Measurements from ENCODE around the gene EDC3.
"Not testable (repeated sequence)": the region's sequence is repeated elsewhere in the genome, so short reads cannot be mapped to it uniquely, and the experiment has no call there.

The EDC3 gene

DNA sequence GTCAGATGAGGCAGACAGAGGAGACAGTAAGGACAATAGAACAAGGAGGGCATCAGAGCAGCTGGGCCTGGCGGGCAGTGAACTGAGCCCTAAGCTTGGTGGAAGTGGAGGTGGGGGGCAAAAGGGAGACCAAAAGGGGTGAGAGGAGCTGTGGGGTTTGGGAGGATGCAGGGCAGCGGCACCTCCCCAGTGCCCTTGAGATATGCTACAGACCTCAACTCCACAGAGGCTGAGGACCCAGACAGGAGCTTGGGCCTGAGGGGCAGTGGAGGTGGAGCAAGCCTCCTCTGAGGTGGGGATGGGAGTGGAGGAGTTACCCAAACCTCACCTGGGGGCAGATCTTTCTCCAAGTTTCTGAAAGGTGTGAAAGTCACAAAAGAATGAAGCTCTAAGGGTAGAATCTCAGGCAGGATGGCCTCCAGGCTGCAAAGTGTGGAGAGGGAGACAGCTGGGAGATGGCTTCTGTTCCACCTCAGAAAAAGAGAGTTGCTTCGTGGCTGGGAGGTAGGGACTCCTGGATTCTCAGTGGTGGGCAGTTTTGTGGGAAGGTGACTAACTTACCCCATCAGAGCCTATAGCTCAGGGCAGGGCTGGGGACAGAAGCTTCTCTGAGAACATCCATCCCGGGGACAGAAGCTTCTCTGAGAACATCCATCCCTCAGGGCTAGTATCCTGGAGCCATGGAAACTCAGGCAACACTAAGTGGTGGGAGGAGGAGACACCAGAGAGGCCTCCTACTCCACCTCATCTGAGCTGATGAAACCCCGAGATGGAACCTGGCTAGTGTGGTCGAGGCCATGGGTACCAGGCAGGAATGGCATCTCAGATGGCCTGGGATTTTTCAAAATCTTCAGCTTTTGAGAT is 82.5 kb downstream of the EDC3 start:
- in situ Hi-C loops (cut with MboI; ENCODE audit: low sequenced_read_pairs), result no loop called here

DNA sequence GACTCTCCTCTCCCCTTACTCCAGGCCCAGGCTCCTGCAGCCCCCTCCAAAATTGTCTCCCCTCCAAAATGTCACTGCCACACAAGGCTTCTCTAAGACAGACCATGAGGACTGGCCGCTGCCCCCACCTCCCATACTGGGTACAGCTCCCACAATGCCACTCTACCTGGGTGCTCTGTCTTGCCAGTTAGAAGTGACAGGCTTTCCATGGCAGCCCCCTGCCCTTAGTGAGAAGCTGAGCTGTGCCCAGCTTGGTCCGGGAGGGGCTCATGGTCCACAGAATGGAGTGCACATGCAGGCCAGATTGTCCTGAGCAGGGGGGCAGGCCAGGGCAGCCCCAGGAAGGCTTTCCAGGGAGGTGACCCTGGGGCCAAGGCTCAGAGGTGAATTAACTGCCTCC is 83.1 kb downstream of the EDC3 start:
- in situ Hi-C loops (cut with MboI; ENCODE audit: low sequenced_read_pairs), result no loop called here

DNA sequence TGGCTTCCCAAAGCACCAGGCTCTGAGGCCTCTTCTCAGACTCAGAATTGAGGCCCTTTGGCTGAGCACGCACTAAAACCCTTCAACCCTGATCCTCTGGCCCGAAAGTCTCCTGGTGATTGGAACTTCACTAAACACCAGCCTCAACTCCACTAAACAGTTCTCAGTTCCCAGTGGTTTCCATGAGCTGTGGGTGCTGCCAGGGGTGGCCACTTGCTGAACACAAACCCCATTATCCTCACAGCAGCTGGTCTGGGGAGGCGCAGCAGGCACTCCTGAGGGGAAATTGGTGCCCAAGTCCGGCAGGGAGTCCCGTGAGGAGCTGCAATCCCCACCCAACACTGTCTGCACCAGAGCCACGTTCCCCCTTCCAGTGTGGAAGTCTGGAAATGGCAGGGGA is 84.0 kb downstream of the EDC3 start:
- in situ Hi-C loops (cut with MboI; ENCODE audit: low sequenced_read_pairs), result no loop called here

DNA sequence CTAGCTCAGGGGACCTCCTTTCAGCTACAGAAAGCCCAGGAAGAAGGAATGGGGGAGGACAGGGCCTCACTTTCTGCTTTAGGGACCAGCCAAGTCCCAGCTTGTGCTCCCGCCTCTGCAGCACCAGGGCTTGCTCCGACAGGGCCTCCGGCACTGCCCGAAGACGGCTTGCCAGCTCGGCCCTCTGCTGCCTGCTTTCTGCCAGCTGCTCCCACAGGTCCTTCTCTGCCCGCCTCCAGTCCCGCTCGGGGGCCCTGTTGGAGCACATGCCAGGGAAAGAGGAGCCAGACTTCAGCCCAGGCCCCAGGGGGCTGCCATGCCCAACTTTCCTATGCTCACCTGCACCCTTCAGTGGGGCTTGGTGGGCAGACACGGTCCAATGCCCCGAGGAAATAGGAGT is 84.5 kb downstream of the EDC3 start:
- in situ Hi-C loops (cut with MboI; ENCODE audit: low sequenced_read_pairs), result no loop called here

DNA sequence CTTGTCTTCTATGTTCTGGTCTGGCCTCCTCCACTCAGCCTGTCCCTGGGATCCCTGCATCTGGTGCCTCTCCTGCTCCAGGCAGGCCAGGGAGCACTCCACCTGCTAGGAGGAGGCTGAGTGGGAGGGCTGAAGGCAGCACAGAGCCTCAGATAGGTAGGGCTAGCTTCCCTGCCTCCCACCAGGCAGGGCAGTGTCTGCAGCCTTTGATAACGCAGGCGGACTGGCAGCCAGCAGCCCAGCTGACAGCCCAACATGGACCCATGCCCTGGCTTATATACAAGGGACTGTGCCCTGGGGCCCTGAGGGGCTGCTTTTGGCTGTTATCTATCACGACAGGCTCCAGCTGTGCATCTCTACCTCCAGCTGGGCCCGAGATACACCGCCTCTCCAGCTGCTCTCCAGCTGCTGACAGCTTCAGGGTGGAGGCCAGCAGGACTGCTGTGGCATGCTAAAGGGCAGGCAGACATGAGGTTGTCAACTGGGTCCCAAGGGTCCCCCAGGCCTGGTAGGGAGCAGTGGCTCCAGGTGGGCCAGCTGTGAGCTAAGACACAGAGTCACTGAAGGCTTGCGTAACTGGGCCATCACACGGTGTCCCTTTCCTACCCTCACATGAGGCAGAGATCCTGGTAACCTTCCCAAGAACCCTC is 85.4 kb downstream of the EDC3 start:
- in situ Hi-C loops (cut with MboI; ENCODE audit: low sequenced_read_pairs), result no loop called here

DNA sequence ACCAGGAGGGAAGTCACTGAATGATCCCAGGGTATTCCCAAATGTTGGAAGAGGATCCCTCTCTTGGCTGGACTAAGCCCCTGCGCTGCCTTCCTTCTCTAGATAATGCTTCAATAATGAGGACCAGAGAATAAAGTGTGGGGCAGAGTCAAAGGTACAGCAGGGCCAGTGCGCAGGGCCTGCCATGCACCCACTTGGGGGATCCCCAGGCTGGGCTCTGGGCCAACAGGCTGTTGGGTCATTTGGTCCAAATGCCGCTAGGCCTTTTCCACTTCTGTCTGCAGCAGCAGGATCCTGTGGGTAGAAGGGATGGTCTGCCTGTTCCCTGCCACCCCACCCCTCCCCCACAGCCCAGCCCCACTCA is 85.9 kb downstream of the EDC3 start:
- in situ Hi-C loops (cut with MboI; ENCODE audit: low sequenced_read_pairs), result no loop called here

DNA sequence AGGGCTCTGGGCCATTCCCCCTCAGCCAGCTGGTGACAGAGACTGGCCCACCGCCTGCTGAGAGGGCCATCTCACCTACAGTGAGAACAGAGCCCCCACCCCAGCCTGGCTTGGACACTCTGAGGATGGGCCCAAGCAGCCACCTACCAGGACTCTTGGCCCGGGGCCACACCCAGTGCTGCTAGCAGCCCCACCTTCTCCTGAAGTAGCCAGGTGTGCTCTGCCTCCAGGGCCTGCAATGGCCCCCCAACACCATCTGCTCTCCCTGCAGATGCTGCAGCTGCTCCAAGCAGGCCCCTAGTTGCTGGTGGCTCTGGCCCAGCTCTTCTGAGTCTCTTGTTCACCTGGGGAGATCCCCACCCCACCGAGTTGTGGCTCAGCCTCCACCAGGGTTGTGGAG is 87.0 kb downstream of the EDC3 start:
- in situ Hi-C loops (cut with MboI; ENCODE audit: low sequenced_read_pairs), result no loop called here

DNA sequence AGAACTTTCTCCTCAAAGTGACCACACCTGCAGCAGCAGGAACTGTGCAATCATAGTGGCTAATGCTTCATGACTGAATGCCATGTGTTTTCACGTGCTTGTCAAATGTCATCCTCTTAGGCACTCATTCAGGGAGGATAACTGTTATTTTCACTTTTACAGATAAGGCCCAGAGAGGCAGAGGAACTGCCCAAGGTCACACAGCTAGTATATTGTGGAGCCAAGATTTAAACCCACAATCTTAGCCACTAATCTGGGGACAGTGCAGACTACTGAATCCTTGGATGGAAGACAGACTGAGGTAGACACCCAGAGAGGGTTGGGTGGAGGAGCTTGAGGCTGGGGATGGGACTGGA is 90.1 kb downstream of the EDC3 start:
- in situ Hi-C loops (cut with MboI; ENCODE audit: low sequenced_read_pairs), result no loop called here

DNA sequence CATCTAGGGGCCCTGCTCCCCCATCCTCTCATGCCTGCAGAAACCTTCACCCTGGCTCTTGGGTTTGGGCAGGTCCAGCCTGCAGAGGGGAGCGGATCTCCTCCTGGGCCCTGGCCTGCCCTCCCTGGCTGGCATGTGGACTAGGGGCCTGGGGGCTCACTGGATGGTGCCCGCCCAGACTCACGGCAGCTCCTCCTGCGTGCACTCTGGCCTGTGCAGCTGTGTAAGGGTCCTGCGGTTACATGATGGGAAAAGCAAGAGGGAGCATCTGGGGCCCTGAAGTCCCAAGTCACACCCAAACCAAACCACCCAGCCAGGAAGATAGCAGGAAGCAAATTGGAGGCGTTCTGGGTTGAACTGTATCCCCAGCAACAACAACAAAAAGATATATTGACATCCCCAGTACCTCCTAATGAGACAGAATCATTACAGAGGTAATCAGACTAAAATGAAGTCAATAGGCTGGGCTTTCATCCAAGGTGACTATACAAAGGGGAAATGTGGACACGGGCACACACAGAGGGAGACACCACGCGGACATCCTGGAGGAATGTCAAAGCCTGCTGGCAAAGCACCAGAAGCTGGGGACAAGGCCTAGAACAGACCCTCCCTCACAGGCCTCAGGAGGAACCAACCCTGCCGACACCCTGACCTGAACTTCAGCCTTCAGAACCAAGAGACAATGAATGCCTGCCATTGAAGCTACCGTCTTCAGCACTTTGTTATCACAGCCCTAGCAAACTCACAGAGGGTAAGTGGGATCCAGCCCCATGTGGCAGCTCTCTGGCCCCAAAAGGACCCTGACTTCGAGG is 90.6 kb downstream of the EDC3 start:
- in situ Hi-C loops (cut with MboI; ENCODE audit: low sequenced_read_pairs), result no loop called here

DNA sequence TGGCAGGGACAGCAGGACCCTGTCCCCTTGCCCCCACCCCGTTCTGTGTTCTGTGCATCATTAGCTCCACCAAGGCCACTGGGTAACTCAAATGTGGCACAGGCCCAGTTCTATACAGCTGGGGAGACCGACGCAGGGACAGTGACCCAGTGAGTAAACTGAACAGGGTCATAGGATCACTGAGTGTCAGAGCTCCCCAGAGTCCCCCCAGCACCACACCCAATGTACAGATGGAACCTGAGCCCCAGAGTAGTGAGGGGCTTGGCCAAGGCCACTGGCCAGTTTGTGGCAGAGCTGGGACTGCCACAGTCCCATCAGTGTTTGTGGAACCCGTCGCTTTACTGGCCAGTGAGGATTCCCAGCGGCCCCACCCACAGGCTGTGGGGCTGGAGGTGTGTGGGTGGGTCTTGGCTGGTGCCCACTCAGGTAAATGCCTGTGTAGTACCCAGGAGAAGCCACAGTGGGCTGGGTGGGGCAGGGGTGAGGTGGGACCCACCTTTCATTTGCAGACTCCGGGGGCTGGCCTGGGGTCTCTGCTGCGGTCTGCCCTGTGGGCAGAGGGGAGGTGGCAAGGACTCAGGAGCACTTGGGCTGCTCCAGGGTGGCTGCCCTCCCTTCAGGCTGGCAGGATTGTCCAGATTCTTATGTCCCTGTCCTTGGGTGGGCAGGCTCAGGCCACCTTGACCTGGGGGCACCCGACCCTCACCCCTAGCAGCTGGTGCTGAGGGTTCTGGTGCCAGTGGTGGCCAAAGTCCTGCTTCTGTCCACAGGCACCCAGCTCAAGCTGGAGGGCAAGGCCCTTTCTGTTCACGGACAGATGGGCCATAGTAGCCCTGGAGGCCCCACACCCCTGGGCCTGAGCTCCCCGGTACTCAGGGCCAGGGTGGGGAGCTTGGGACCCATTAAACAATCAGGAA is 91.8 kb downstream of the EDC3 start:
- in situ Hi-C loops (cut with MboI; ENCODE audit: low sequenced_read_pairs), result no loop called here

DNA sequence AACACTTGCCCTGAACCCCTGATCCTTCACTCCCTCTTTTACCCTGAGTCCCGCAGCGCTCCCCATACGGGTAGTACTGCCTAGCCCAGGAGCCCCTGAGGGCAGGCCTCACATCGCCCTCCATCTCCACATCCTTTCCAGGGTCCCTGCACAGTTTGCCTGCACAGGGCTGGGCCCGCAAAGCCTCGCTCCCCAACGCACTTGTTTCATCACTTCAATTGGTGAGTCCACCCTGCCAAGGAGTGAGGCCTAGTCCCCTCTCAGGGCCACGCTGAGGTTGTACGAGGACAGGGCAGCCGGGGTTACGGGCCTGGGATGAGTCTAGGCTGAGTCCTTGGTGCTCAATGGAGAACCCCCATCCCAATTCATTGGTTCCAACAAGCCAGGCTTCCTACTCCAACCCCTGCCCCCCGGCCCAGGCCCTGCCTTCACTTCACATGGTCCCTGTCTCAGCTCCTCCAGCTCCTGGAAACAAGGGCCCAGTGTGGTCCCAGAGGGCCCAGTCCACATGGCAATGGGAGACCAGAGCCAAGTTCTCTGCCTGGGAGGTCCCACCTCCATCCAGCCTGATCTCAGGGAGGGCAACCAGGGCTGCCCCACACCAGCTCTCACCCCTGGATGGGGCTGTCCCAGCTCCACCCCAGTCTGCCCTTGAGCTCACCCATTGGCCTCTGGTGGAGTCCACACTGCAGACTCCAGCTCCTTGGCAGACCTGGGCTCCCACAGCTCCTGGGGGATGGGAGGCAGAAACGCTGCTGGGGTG is 92.6 kb downstream of the EDC3 start:
- in situ Hi-C loops (cut with MboI; ENCODE audit: low sequenced_read_pairs), result no loop called here

DNA sequence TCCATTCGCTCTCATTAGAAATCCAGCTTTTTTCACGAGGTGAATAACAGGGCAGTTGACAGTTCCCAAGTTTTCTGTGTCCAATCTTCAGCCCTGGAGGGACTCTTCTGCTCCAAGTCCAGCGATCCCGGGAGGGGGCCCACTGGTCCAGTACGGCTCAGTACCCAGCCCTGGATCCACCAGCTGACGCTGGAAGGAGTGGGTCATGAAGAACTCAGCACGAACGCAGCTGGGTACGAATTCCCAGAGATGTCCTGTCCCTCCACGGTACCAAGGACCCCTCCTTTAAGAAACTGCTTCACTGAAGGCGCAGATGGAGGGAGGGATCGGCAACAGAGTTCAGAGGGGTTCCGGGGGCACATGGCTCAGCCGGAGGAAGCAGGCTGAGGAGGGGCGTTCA is 96.7 kb downstream of the EDC3 start:
- in situ Hi-C loops (cut with MboI; ENCODE audit: low sequenced_read_pairs), result no loop called here

DNA sequence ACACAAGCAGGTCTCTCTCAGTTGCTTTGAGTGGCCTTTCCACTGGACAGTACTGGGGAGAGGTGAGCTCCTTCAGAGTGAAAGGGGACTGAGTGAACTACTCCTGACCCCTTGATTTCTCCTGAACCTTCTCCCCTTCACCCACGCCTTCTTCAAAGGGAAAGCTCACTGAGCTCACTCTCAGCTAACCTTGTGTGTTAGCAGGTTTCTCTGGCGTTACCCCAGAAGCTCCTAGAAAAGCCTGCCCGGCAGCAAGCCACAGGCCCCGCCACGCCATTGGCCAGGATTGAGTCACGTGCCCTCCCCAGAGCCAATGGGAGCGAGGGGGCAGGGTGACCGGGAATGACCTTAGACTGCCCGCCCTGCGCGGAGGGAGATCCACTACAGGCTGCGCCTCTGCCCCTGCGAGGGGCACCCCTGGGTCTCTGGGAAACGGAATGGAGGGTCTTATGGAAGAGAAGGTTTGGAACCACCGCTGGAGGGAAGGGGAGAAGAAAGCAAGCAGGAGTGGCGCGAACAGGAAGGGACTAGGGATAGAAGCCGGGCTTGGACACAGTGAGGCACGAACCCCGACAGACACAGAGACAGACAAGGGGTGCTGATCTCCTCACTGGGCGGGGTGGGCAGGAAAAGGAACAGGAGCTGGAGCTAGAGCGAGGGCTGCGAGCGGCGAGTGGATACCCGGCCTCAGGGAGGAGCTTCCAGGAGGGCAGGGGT is 97.5 kb downstream of the EDC3 start:
- in situ Hi-C loops (cut with MboI; ENCODE audit: low sequenced_read_pairs), result no loop called here

DNA sequence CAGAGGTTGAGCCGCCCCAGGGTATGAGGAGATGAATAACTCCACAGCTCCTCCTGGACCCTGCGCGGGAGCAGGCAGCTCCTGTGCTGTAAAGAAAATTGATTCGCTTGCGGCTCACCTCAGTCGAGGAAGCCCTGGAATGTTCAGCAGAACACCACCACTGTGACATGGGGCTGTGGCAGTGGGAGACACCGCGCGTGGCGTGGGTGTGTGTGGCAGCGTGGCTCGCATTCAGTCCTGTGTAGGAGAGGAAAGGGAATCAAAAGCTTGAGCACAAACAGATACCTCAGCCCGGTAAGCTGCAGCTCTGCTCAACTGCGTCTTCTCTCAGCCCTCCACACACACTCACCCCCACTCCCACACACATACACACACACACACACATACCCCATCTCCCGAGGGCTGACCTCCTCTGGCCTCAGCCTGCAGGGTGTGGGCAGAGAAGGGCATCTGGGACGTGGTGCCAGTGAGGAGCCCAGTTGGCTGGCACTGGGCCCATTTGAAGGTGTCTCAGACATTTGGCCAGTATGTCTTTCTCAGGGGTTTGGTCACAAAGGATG is 98.6 kb downstream of the EDC3 start:
- in situ Hi-C loops (cut with MboI; ENCODE audit: low sequenced_read_pairs), result not testable (repeated sequence)

DNA sequence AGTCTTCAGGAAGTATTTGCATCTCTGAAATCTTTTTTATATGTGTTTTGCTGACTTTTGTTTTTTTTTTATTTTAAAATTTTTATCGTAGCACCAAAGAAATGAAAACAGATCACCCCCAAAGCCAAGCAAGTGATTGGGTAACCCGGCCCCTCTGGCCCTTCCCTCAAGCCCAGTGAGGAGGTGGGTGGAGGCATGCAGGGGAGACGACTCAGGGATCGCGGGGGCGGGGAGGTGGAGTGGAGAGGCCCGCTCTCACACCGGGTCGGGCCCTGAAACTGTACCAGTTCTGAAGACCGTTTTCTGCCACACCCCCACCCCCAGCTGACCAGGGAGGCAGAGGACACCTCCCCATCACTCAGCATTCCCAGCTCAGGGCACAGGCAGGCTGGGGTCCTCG is 99.1 kb downstream of the EDC3 start:
- in situ Hi-C loops (cut with MboI; ENCODE audit: low sequenced_read_pairs), result not testable (repeated sequence)

DNA sequence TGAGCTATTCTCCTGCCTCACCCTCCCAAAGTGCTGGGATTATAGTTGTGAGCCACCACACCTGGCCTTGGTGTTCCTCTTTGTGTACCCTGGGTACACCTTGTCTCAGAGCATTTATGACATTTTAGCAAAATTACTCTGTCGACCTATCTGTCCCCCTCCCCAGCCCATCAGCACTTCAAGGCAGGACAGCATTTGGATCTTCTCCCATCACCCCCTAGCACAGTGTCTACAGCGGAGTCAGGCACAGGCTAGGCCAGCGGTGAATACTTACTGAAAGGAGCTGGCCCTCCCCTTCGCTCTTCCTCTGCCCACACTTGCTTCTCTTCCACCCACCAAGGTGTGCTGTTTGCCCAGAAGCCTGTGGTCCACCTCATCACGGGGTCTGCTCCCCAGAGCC is 100.6 kb downstream of the EDC3 start:
- in situ Hi-C loops (cut with MboI; ENCODE audit: low sequenced_read_pairs), result no loop called here

DNA sequence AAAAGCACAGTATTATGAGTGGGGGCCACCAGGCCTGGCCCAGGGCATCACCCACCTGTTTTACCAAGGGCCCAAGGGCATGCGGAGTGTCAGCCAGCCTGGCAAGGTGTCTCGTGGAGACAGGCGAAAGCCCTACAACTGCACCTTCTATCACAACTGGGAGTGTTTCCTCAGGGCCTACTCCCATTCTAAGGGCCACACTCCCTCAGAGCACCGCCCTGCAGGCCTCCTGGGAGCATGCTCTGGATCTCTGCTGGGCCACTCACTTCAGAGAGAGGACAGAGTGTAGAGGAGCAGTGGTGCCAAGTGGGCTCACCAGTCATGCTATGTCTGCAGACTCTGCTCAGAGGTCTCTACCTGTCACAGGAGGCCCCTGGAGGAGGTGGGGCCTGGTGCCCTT is 101.4 kb downstream of the EDC3 start:
- in situ Hi-C loops (cut with MboI; ENCODE audit: low sequenced_read_pairs), result no loop called here

DNA sequence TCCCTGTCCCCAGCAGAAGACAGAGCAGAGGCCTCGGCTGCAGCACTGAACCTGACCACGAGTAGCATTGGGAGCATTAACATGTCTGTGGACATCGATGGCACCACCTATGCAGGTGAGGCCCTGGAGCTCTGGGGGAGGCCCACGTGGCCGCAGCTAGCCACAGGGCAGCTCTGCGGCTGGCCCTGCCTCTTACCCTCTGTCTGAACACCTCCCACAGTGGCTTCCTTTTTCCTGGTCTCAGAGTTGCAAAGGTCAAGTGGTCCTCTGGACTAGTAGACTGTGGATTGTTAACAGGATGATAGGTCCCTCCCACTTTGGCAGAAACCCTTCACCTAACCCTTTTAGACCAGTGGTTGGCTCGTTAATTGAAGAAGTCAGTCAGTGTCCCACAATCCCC is 102.7 kb downstream of the EDC3 start:
- in situ Hi-C loops (cut with MboI; ENCODE audit: low sequenced_read_pairs), result no loop called here

DNA sequence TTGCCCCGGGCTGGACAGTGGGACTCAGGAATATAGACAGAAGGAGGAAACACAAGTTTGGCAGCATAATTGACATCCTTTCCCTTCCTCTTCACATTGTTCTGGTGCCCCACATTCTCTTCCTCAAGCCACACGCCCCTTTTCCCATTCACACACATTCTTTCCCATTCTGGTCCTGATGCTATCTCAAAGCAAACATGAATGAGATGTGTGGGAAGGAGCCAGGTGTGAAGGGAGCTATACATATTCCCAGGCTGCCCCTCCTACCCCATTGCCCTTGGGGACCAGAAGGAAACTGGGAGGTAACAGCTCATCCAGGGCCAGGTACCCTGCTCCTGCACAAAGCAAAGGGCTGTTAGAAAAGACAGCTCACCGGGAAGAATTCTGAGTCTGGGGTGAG is 103.6 kb downstream of the EDC3 start:
- in situ Hi-C loops (cut with MboI; ENCODE audit: low sequenced_read_pairs), result no loop called here
